AG09309 (cell line): ENCODE results near the gene CERCAM.

Experiments
- DNase-seq: peaks from one replicate; pipeline ENCODE4 v3.0.0-alpha.2; 2010; ENCODE audit warnings: low read depth
- H3K4me3 ChIP-seq: 2 replicates; pipeline ENCODE4 v1.5.1; 2011; ENCODE audit warnings: mild to moderate bottlenecking, low read depth, low read length, moderate library complexity; ENCODE audit not compliant: control insufficient read depth
- CTCF ChIP-seq: IDR thresholded peaks from 2 replicates; pipeline ENCODE4 v1.5.1; 2011; ENCODE audit warnings: mild to moderate bottlenecking, low read depth, low read length, inconsistent platforms; ENCODE audit not compliant: insufficient read depth, control insufficient read depth; ENCODE audit errors: missing control alignments

The CERCAM gene

GRCh38 chr9:128481561-128481960, 60.9 kb downstream of the CERCAM start:
- H3K4me3 ChIP-seq = no peak overlapping the region
- no peak for TF ChIP-seq CTCF
- no peak for DNase-seq

- TF ChIP-seq CTCF = no peak
- no peak for DNase-seq
Observed at GRCh38 chr9:128482186-128482585, 61.5 kb downstream of the CERCAM start.

GRCh38 chr9:128484686-128485413, 64.2 kb downstream of the CERCAM start:
- DNase-seq = no peak
- no peak for TF ChIP-seq CTCF
- no peak overlapping the region for H3K4me3 ChIP-seq

More at GRCh38 chr9:128482186-128482585, 61.5 kb downstream of the CERCAM start:
- no peak overlapping the region for H3K4me3 ChIP-seq

GRCh38 chr9:128485414-128485855, 64.8 kb downstream of the CERCAM start:
- no peak for DNase-seq
- no peak overlapping the region for H3K4me3 ChIP-seq
- TF ChIP-seq CTCF = no peak

GRCh38 chr9:128486201-128486600, 65.5 kb downstream of the CERCAM start:
- H3K4me3 ChIP-seq = no peak overlapping the region
- no peak for DNase-seq

More at GRCh38 chr9:128486201-128486600, 65.5 kb downstream of the CERCAM start:
- no peak for TF ChIP-seq CTCF
